ENCODE data around the gene UPK2. TPM values are rescaled to one million over a fixed set of nuclear protein-coding genes. Genes with fewer than 3 reads are reported as not detected.

UPK2 gene
- polyA plus RNA-seq, 1 donor from 2014 or later: not detected

- H3K9ac ChIP-seq (ENCODE audit: low read length): no peak overlapping the region
- no peaks in the 10 kb centered on the region for H3K9me3 ChIP-seq (ENCODE audit: low read length)
- TF ChIP-seq POLR2AphosphoS5 (IDR thresholded peaks at IDR 0.05): no peak
- no peak for TF ChIP-seq EZH2 (IDR thresholded peaks at IDR 0.05; ENCODE audit: borderline replicate concordance, insufficient read depth, low read length, poor library complexity, severe bottlenecking)
- no peak for TF ChIP-seq EP300 (conservative IDR thresholded peaks at IDR 0.05; ENCODE audit: poor library complexity, severe bottlenecking)
- TF ChIP-seq SMC3 (conservative IDR thresholded peaks at IDR 0.05; ENCODE audit: poor library complexity): no peak
- no peak for TF ChIP-seq REST (IDR thresholded peaks at IDR 0.05; ENCODE audit: borderline replicate concordance)
- no peaks in the 10 kb centered on the region for H3K36me3 ChIP-seq (ENCODE audit: insufficient read depth, low read length)
- H3K27ac ChIP-seq (ENCODE audit: low read length): no peak overlapping the region
- no peak overlapping the region for H2AFZ ChIP-seq (ENCODE audit: low read depth, low read length)
- H3F3A ChIP-seq (ENCODE audit: insufficient read depth, low read length, poor library complexity, severe bottlenecking): no peaks in the 10 kb centered on the region
- peaks cover 53% of the 10 kb centered on the region for H3K79me2 ChIP-seq (replicated peaks; ENCODE audit: insufficient read depth, low read length)
- no peak overlapping the region for H3K4me3 ChIP-seq (ENCODE audit: low read length)
- no peak overlapping the region for H3K4me2 ChIP-seq (ENCODE audit: low read length)
- H3K9me2 ChIP-seq (ENCODE audit: insufficient read depth, low read length): no peaks in the 10 kb centered on the region
- no peaks in the 10 kb centered on the region for H3K27me3 ChIP-seq (ENCODE audit: insufficient read depth, low read depth, low read length)
- H4K20me1 ChIP-seq (ENCODE audit: insufficient read depth): peaks cover 26% of the 10 kb centered on the region
These were observed 38.5 kb upstream of the UPK2 start for GRCh38 chr11:118917481-118918127.

DNA sequence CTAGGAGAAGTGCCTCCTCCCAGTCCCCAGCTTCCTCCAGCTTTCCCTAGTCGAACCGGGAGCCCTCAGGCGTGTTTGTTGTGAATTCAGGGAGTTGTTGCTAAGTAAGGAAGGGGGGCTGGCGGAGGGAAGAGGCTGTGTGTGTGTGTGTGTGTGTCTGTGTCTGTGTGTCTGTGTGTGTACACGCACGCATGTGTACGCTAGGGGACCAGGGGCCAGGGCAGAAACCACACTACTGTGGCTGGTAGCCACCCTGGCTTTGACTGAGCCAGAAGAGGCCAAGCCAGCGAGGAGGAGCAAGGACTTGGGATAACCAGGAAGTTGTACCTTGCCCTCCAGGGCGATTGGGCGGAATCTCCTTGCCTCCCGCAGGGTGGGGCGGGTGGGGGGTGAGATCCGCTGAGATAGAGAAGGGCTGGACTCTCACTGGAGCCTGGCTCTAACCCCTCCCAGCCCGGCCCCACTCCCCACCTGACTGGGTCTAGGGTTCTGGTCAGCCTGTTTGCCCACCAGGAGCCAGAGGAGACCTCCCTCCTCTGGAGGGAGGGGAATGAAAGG, 37.9 kb upstream of the UPK2 start:
- peaks cover 31% of the 10 kb centered on the region for H4K20me1 ChIP-seq (ENCODE audit: insufficient read depth)
- no peak overlapping the region for H3K9ac ChIP-seq (ENCODE audit: low read length)
- H3K36me3 ChIP-seq (ENCODE audit: insufficient read depth, low read length): no peaks in the 10 kb centered on the region
- H3K9me2 ChIP-seq (ENCODE audit: insufficient read depth, low read length): no peaks in the 10 kb centered on the region
- no peak overlapping the region for H3K4me2 ChIP-seq (ENCODE audit: low read length)
- no peaks in the 10 kb centered on the region for H3K9me3 ChIP-seq (ENCODE audit: low read length)
- peak overlapping the region; percentile 22 for H3K4me3 ChIP-seq (ENCODE audit: low read length)
- H3F3A ChIP-seq (ENCODE audit: insufficient read depth, low read length, poor library complexity, severe bottlenecking): no peaks in the 10 kb centered on the region
- no peak overlapping the region for H2AFZ ChIP-seq (ENCODE audit: low read depth, low read length)
- no peak overlapping the region for H3K27ac ChIP-seq (ENCODE audit: low read length)
- TF ChIP-seq TAF1 (IDR thresholded peaks at IDR 0.05; ENCODE audit: low read depth) (no peak), RAD21 (conservative IDR thresholded peaks at IDR 0.05) (no peak), REST (IDR thresholded peaks at IDR 0.05; ENCODE audit: borderline replicate concordance) (no peak), EZH2 (IDR thresholded peaks at IDR 0.05; ENCODE audit: borderline replicate concordance, insufficient read depth, low read length, poor library complexity, severe bottlenecking) (no peak), SMC3 (conservative IDR thresholded peaks at IDR 0.05; ENCODE audit: poor library complexity) (no peak), POLR2AphosphoS5 (IDR thresholded peaks at IDR 0.05) (no peak), MXI1 (conservative IDR thresholded peaks at IDR 0.05; ENCODE audit: poor library complexity, severe bottlenecking) (no peak), EP300 (conservative IDR thresholded peaks at IDR 0.05; ENCODE audit: poor library complexity, severe bottlenecking) (no peak)
- TF ChIP-seq, protein P1, sequence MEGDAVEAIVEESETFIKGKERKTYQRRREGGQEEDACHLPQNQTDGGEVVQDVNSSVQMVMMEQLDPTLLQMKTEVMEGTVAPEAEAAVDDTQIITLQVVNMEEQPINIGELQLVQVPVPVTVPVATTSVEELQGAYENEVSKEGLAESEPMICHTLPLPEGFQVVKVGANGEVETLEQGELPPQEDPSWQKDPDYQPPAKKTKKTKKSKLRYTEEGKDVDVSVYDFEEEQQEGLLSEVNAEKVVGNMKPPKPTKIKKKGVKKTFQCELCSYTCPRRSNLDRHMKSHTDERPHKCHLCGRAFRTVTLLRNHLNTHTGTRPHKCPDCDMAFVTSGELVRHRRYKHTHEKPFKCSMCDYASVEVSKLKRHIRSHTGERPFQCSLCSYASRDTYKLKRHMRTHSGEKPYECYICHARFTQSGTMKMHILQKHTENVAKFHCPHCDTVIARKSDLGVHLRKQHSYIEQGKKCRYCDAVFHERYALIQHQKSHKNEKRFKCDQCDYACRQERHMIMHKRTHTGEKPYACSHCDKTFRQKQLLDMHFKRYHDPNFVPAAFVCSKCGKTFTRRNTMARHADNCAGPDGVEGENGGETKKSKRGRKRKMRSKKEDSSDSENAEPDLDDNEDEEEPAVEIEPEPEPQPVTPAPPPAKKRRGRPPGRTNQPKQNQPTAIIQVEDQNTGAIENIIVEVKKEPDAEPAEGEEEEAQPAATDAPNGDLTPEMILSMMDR (IDR thresholded peaks at IDR 0.05; ENCODE audit: poor library complexity, severe bottlenecking): no peak
- H3K27me3 ChIP-seq (ENCODE audit: insufficient read depth, low read depth, low read length): no peaks in the 10 kb centered on the region
- H3K79me2 ChIP-seq (replicated peaks; ENCODE audit: insufficient read depth, low read length): peaks cover 59% of the 10 kb centered on the region

Data from neural cell (in vitro differentiated cells).